ENCODE data around the gene USP30.
A peak's percentile ranks its signal among the peaks of the same experiment; 100 is the strongest.
"Not testable (repeated sequence)": the region's sequence is repeated elsewhere in the genome, so short reads cannot be mapped to it uniquely, and the experiment has no call there.

Gene USP30

GRCh38 chr12:109052414-109053323 lies at the start of gene USP30:
Gene USP30, plus strand, starts transcription at chr12:109052576. Its CDS starts 103 bp downstream, at chr12:109052679.
- peak; percentile 51 for DNase-seq

- DNase-seq = no peak
Measured at GRCh38 chr12:109004017-109004416, 48.4 kb upstream of the USP30 start.

GRCh38 chr12:109009766-109010165 lies 42.6 kb upstream of the USP30 start:
- DNase-seq = no peak

- no peak for DNase-seq
Measured at GRCh38 chr12:109010259-109010658, 42.1 kb upstream of the USP30 start.

- no peak for DNase-seq
Measured at GRCh38 chr12:109014984-109015765, 37.2 kb upstream of the USP30 start.

- DNase-seq = no peak
Measured at GRCh38 chr12:109016016-109016415, 36.4 kb upstream of the USP30 start.

- no peak for DNase-seq
Measured at GRCh38 chr12:109016978-109017377, 35.4 kb upstream of the USP30 start.

GRCh38 chr12:109018296-109018695 lies 34.1 kb upstream of the USP30 start:
- no peak for DNase-seq

- DNase-seq = no peak
Measured at GRCh38 chr12:109020146-109020795, 32.1 kb upstream of the USP30 start.

GRCh38 chr12:109020796-109021380 lies 31.5 kb upstream of the USP30 start, which contains the start of gene SVOP:
Gene SVOP, minus strand, starts transcription at chr12:109021068. Its CDS starts 200 bp downstream, at chr12:109020868.
- DNase-seq = peak; percentile 8

GRCh38 chr12:109027767-109028166 lies 24.6 kb upstream of the USP30 start:
- DNase-seq = no peak

- not testable (repeated sequence) for DNase-seq
Measured at GRCh38 chr12:109028624-109029023, 23.8 kb upstream of the USP30 start.

- DNase-seq = no peak
Measured at GRCh38 chr12:109029411-109029810, 23.0 kb upstream of the USP30 start.

- DNase-seq = no peak
Measured at GRCh38 chr12:109033239-109034196, 18.9 kb upstream of the USP30 start.

- no peak for DNase-seq
Measured at GRCh38 chr12:109036975-109037374, 15.4 kb upstream of the USP30 start.

GRCh38 chr12:109044241-109044640 lies 8.1 kb upstream of the USP30 start:
- DNase-seq = no peak

- DNase-seq = no peak
Measured at GRCh38 chr12:109047081-109047805, 5.1 kb upstream of the USP30 start.

- not testable (repeated sequence) for DNase-seq
Measured at GRCh38 chr12:109048706-109049105, 3.7 kb upstream of the USP30 start.

GRCh38 chr12:109049794-109050193 lies 2.6 kb upstream of the USP30 start:
- not testable (repeated sequence) for DNase-seq

- DNase-seq = no peak
Measured at GRCh38 chr12:109052097-109052413, 321 bp upstream of the USP30 start.

Data from KG1 (cell line).